Bronchial epithelial cell (primary cell): ENCODE results near the gene HACE1. TPM values are rescaled to one million over a fixed set of nuclear protein-coding genes. Genes with fewer than 3 reads are reported as not detected.

ENCODE experiments used
- DNase-seq: peaks from one replicate; pipeline ENCODE4 v3.0.0-alpha.2; 2010; ENCODE audit warnings: low read depth
- FAIRE-seq: peaks from 2 replicates; lab custom pipeline; 2011; peaks lifted over from hg19 to GRCh38; lab: Jason Lieb, UNC
- H3K27me3 ChIP-seq: 2 replicates; pipeline ENCODE4 v1.5.1; 2011; ENCODE audit warnings: low read length; ENCODE audit not compliant: control insufficient read depth, insufficient read depth
- H3K36me3 ChIP-seq: 2 replicates; pipeline ENCODE4 v1.5.1; 2011; ENCODE audit warnings: low read length; ENCODE audit not compliant: control insufficient read depth, insufficient read depth
- H3K4me3 ChIP-seq: 2 replicates; pipeline ENCODE4 v1.5.1; 2011; ENCODE audit warnings: mild to moderate bottlenecking, low read depth, low read length, control low read depth
- CTCF ChIP-seq: IDR thresholded peaks from 2 replicates; pipeline ENCODE4 v1.5.1; 2011; ENCODE audit warnings: mild to moderate bottlenecking, moderate library complexity, low read length, control low read depth, inconsistent platforms; ENCODE audit not compliant: insufficient read depth, severe bottlenecking
- total RNA-seq: library from RNA; depleted of rRNA; stranded (reverse); fragments of >200 nt; gene quantifications from 2 replicates; pipeline ENCODE4 v1.2.1, GENCODE V29; 2014

The HACE1 gene
- total RNA-seq, 1 donor from 2014 or later, result 14.2 TPM

- TF ChIP-seq CTCF, result no peak
- Histone ChIP-seq H3K36me3 (no peaks in the 10 kb centered on the region), H3K27me3 (no peaks in the 10 kb centered on the region), H3K4me3 (no peak overlapping the region)
- FAIRE-seq (no peak), DNase-seq (no peak)
Observed at GRCh38 chr6:104718672-104719071, 141.0 kb downstream of the HACE1 start.

- no peaks in the 10 kb centered on the region for H3K36me3 ChIP-seq
- FAIRE-seq (no peak), DNase-seq (no peak)
- H3K4me3 ChIP-seq, result no peak overlapping the region
- TF ChIP-seq CTCF, result no peak
- H3K27me3 ChIP-seq, result no peaks in the 10 kb centered on the region
Observed at GRCh38 chr6:104716858-104717257, 142.9 kb downstream of the HACE1 start.

- Histone ChIP-seq H3K27me3 (no peaks in the 10 kb centered on the region), H3K4me3 (no peak overlapping the region), H3K36me3 (no peaks in the 10 kb centered on the region)
- DNase-seq (no peak), FAIRE-seq (no peak)
- TF ChIP-seq CTCF, result no peak
Observed at GRCh38 chr6:104714796-104715195, 144.9 kb downstream of the HACE1 start.

- Histone ChIP-seq H3K36me3 (no peaks in the 10 kb centered on the region), H3K27me3 (no peaks in the 10 kb centered on the region), H3K4me3 (no peak overlapping the region)
- FAIRE-seq (no peak), DNase-seq (no peak)
- no peak for TF ChIP-seq CTCF
Observed at GRCh38 chr6:104713982-104714381, 145.7 kb downstream of the HACE1 start.

GRCh38 chr6:104711371-104711770 lies 148.3 kb downstream of the HACE1 start:
- no peak for TF ChIP-seq CTCF
- peak; percentile 23 for FAIRE-seq
- Histone ChIP-seq H3K4me3 (no peak overlapping the region), H3K36me3 (no peaks in the 10 kb centered on the region), H3K27me3 (no peaks in the 10 kb centered on the region)
- peak; percentile 89 for DNase-seq

- Histone ChIP-seq H3K4me3 (no peak overlapping the region), H3K27me3 (no peaks in the 10 kb centered on the region), H3K36me3 (no peaks in the 10 kb centered on the region)
- no peak for TF ChIP-seq CTCF
- DNase-seq (no peak), FAIRE-seq (no peak)
Observed at GRCh38 chr6:104710543-104711335, 149.0 kb downstream of the HACE1 start.
